Stimulated activated CD8-positive, alpha-beta memory T cell treated with anti-CD3 and anti-CD28 coated beads, Interleukin-4, amount 100 ng/mL, for 24 hours (primary cell): ENCODE results near the gene GJC2.

Source experiments
- DNase-seq: peaks from one replicate; pipeline ENCODE4 v3.0.0-alpha.2; 2020; ENCODE audit warnings: low read depth

The GJC2 gene

DNA sequence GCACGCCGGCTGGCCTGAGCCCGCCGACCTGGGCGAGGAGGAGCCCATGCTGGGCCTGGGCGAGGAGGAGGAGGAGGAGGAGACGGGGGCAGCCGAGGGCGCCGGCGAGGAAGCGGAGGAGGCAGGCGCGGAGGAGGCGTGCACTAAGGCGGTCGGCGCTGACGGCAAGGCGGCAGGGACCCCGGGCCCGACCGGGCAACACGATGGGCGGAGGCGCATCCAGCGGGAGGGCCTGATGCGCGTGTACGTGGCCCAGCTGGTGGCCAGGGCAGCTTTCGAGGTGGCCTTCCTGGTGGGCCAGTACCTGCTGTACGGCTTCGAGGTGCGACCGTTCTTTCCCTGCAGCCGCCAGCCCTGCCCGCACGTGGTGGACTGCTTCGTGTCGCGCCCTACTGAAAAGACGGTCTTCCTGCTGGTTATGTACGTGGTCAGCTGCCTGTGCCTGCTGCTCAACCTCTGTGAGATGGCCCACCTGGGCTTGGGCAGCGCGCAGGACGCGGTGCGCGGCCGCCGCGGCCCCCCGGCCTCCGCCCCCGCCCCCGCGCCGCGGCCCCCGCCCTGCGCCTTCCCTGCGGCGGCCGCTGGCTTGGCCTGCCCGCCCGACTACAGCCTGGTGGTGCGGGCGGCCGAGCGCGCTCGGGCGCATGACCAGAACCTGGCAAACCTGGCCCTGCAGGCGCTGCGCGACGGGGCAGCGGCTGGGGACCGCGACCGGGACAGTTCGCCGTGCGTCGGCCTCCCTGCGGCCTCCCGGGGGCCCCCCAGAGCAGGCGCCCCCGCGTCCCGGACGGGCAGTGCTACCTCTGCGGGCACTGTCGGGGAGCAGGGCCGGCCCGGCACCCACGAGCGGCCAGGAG is 8.6 kb downstream of the GJC2 start:
- DNase-seq = no peak

- no peak for DNase-seq
Measured at GRCh38 chr1:228159008-228159665, 9.4 kb downstream of the GJC2 start.

DNA sequence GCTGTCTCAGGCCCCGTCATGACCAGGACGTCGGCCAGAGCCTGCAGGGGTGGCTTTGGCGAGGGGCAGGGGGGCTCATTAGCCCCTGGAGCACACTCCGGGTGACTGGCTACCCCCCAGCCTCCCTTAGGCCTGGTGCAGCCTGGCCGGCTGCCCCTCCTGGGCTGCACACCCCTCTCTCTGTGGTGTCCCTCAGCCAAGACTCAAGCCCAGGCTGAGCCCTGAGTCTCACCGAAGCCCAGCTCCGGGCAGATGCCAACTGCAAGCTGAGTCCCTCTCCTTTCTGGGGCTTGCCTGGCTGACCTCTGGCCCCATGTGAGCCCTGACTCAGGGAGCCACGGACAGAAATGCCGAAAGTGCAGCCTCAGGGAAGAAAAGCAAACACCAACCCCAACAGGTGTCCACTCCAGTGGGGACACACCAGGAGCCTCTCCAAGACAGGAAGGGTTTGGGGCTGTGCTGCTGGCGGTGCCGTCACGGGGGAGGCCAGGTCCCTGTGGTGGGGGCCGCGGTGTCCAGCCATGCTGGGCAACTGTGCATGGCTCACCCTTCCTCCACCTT is 10.6 kb downstream of the GJC2 start:
- no peak for DNase-seq

DNA sequence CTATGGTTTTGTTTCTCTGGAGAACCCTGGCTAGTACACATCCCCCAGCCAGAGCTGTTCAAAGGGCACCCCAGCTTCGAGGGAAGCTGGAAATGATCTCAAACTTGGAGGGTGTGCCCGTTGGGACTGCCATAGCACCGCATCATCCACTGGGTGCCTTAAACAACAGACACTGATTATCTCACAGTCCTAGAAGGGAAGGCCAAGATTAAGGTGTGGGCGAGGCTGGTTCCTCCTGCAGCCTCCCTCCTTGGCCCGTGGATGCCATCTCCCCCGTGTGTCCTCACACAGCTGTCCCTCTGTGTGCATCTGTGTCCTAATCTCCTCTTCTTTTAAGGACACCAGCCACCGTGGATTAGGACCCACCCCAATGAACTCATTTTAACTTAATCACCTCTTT is 11.6 kb downstream of the GJC2 start:
- no peak for DNase-seq

DNA sequence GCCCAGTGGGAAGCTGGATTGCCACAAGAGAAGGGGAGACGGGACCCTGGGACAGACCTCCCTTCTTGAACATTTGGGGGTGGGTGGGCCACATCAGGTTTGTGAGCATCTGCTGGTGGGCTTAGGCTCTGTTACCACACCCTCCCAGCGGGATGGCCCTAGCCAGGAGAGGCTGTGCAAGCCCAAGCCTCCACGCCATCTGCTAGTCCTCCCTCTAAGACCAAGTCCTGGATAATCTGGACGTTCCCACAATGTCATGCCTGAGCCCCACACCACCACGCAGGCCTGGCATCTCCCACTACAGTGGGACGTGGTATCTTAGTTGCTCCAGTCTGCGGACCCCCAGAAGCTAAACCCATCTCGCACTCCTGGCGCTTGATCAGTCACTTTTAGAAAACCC is 12.1 kb downstream of the GJC2 start:
- DNase-seq = no peak

DNA sequence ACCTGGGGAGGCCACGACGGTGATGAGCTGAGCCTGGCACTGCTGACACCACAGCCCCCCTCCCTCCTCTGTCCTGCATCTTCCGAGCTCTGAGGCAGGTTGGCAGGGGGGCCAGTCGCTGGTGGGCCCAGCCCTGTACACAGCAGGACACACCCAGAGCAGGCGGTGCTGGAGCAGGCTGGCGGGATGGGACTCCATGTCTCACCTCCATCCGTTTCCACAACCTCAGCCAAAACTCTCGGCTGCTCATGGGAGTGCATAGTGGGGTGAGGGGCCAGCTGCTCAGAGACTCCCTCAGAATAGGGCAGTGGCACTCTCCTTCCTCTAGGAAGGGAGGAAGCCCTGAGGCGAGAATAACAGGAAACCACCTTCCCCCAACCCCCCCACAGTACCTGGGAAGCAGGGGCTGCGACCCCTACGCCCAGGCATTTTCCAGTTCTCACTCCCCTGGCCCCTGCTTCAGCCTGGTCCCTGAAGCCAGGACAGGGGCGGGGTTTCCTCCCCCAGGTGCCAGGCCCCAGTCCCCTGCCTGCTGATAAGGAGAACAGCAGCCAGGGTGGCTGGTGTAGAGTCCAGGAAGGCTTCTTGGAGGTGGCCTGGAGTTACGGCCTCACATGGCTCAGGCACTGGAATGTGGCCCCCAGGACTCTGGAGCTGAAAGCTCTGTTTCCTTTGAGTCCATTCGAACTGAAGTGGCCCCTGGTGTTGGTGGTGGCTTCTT is 12.7 kb downstream of the GJC2 start:
- DNase-seq = no peak

GRCh38 chr1:228163007-228163753 is 13.4 kb downstream of the GJC2 start:
- no peak for DNase-seq

DNA sequence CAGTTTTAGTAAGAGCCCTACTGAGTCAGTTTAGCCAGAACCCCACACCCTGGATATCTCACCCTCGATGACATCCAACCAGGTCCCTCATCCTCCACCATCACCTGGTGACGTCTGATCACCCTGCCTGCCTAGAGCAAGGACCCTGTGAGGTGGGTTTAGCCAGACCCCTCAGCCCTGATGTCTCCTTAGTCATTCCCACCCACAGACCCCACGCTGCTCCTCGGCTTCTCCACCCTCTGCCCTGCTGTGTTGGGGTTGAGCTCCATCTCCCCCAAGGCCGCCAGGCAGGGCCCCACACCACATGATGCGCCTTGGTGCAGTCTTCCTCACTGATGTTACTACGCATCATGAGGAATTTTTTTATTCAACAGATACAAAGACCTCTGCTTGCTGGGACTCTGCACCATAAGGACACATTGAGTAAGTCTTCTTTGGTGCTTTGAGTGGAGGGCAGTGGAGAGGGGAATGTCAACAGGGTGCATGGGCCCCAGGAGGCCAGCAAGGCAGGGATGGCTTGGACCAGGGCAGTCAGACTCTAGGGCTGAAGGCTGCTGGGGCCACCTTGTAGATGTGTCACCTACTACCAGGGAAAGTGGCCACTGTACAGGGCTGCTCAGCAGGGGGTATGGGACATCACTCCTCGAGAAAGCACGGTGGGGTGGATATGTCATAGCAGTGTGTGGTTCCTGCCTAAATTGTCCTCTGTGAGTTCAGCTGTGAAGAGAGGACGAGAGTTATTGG is 14.2 kb downstream of the GJC2 start:
- no peak for DNase-seq

- no peak for DNase-seq
Measured at GRCh38 chr1:228164561-228165371, 15.0 kb downstream of the GJC2 start.

DNA sequence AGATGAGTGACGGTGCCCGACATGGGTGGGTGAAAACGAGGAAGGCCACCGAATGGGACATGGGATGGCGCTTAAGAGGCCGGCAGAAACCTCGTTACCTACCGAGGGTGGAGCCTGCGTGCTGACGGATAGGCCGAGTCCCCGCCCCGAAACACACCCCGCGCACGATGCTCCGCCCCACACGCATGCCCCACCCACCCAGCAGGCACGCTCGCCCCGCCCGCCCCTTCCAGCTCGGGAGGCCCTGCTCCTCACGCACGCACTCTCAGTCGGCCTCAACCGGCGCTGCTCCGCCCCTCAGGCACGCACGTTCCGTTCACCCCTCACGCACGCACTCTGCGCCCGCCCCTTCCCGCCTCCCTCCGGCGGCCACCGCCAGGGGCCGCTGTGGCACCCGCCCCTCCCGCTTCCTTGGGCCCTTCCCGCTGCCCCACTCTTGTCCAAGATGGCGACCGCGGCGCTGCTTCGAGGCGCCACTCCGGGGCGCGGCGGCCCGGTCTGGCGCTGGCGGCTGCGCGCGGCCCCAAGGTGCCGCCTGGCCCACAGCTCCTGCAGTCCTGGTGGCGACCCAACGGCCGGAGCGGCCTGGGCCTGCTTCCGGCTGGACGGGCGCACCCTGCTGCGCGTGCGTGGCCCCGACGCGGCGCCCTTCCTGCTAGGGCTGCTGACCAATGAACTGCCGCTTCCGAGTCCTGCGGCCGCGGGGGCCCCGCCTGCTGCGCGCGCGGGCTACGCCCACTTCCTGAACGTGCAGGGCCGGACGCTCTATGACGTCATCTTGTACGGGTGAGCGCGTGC is 15.8 kb downstream of the GJC2 start, which contains the start of gene IBA57:
IBA57 (plus strand) TSS at position 433 of the 798 bp plus-strand sequence; CDS start at position 446, 13 bp downstream.
- DNase-seq = peak; percentile 99

DNA sequence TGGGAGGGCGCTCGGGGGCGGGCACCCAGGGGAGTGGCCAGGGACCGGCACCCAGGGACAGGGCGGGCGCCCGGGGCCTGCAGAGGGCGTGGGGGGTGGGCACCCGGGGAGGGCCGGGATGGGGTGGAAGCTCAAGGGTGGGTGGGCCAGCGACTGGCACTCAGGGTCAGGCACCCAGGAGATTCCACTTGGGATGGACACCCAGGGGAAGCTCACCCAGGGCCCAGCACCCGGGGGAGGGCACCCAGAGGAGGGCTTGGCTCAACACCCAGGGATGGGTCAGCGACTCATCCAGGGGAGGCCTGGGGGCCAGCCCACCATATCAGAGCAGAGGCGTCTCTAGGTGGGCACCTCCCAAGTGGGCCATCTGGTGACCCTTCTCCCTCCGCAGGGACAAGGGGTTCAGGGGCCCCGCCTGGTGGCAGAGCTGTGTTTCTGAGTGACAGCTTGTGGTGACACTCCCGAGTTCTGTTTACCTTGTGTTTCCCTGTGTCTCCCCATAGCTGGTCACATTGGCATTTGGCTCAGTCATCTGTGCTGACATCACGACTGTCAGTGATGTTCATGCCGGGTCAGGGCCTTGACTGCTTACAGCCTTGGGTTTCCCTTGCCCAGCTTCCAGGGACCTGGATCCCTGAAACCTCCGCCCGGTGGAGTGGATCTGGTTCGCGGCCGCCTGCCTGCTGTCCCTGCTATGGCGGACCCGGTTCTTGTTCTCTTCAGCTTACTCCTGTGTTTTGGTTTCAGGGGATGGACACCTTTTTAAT is 16.6 kb downstream of the GJC2 start:
- DNase-seq = peak; percentile 31

GRCh38 chr1:228168563-228169270 is 19.0 kb downstream of the GJC2 start:
- DNase-seq = no peak

DNA sequence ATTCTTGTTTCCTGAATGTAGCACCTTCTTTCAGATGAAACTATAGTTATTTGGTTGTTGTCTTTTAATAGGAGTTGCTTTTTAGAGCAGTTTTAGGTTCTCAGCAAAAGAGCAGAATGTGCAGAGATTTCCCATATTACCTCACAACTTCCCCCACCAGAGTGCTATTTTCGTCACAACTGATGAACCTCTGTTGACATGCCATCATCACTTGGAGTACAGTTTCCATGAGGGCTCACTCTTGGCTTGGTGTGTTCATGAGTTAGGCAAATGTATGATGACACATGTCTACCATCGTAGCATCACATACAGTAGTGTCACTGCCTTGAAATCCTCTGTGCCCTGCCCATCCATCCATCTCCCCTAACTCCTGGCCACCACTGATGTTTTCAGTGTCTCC is 19.6 kb downstream of the GJC2 start:
- DNase-seq = no peak

DNA sequence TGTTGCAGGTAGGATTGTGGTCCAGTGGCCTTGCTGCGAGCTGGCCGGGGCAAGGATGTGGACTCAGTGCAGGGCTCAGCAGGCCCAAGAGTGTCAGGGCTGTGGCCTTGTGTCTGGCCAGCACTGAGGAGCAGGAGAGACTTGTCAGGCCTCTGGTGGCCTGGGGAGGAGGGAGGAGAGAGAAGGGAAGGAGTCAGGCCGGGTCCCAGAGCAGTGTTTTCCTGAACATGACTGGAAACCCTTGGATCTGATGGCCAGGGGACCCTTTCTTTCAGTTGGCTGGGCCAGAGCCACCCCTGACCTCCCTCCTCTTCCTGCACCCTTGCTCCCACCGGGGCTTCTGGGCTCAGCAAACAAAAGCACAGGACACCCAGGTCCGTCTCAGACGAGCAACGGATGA is 20.9 kb downstream of the GJC2 start:
- no peak for DNase-seq

DNA sequence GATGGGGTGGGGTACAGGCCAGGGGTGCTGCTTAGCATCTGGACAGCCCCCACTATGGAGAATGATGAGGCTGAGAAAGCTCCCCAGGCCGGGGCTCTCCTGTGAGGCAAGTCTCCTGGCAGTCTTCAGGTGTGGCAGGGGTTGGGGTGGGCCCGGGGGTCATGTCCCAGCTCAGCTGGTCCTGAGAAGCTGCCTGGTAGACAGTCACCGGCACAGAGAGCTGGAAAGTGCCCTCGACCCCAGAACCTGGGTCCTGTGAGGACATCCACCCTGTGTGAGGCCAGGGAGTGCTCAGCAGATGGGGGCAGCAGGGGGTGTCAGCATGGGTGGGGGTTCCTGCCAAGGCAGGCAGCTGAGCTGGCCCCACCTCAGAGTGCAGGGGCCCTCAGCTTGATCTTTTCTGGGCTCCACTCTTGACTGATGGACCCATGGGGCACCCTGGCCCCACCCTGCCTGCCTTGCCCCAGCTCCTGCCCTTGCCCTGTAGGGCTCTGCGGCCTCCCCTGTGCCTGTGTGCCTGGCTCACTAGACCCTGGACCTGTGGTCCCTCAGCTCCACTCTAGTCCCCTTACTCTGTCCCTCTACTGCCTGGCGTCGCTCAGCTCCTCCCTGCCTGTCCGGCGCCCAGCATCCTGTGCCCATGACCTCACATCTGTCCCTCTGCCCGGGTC is 21.6 kb downstream of the GJC2 start:
- no peak for DNase-seq

- no peak for DNase-seq
Measured at GRCh38 chr1:228172591-228173527, 23.1 kb downstream of the GJC2 start.
